GM21390 (cell line): Measurements from ENCODE around the gene CCDC78.

Experiments used
- ATAC-seq: cut with Tn5 transposase; IDR thresholded peaks from one replicate; pipeline ENCODE4 v1.9.1; 2021; ENCODE audit not compliant: unreplicated experiment

CCDC78 gene

GRCh38 chr16:740459-740763 is 14.2 kb upstream of the CCDC78 start:
- peak; percentile 10 for ATAC-seq

GRCh38 chr16:739560-740458 is 13.6 kb upstream of the CCDC78 start:
- ATAC-seq, result no peak

GRCh38 chr16:736936-737481 is 10.8 kb upstream of the CCDC78 start:
- ATAC-seq, result no peak

- ATAC-seq, result no peak
Observed at GRCh38 chr16:735982-736453, 9.8 kb upstream of the CCDC78 start.

- ATAC-seq, result no peak
Observed at GRCh38 chr16:734981-735881, 9.0 kb upstream of the CCDC78 start.

- no peak for ATAC-seq
Observed at GRCh38 chr16:734208-734980, 8.2 kb upstream of the CCDC78 start.

- ATAC-seq, result no peak
Observed at GRCh38 chr16:733382-734207, 7.4 kb upstream of the CCDC78 start.

GRCh38 chr16:732936-733335 is 6.7 kb upstream of the CCDC78 start:
- ATAC-seq, result no peak

GRCh38 chr16:732332-732731 is 6.1 kb upstream of the CCDC78 start:
- ATAC-seq, result no peak

GRCh38 chr16:730666-731509 is 4.6 kb upstream of the CCDC78 start:
- ATAC-seq, result no peak

GRCh38 chr16:729768-730665 is 3.8 kb upstream of the CCDC78 start:
- no peak for ATAC-seq

GRCh38 chr16:728890-729744 is 2.9 kb upstream of the CCDC78 start:
- no peak for ATAC-seq

- no peak for ATAC-seq
Observed at GRCh38 chr16:728131-728889, 2.1 kb upstream of the CCDC78 start.

- no peak for ATAC-seq
Observed at GRCh38 chr16:727291-727977, 1.2 kb upstream of the CCDC78 start.

- no peak for ATAC-seq
Observed at GRCh38 chr16:726188-726437, 130 bp downstream of the CCDC78 start.
